Measurements from ENCODE around the gene MYOM3. TPM values are rescaled to one million over a fixed set of nuclear protein-coding genes. Genes with fewer than 3 reads are reported as not detected.

MYOM3 gene
- total RNA-seq, 1 experiment from 2014 or later = 14.2 TPM

DNA sequence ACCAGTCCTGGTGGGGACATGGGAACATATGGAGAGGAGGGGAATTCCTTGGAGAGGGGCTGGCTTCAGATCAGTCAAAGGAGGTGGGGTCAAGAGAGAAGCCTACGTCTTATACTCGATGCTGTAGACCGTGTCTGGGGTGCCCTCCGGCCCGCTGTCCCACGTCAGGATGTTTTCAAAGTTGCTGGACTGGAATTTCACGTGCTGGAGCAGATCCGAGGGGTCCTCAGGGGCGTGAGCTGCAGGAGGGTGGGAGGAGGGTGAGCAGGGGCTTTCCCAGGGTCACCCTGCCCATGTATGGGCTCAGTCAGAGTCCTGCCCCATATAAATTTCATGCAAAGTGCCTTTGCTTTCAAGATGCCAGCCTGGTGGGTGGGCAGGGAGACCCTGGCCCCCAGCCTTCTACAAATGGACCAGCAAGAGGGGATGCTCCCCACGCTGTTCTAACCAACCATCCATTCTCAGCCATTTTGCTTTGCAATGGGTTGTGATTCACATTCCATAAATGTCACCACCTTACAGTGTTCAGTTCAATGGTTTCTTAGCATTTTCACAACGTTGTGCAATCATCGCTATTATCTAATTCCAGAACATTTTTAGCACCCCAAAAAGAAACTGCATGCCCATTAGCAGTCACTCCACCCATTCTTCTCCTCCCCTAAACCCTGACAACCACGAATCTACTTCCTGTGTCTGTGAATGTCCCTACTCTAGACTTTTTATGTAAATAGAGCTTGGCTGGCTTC is 26.7 kb upstream of the MYOM3 start:
- no peak for DNase-seq (ENCODE audit: low spot score)

DNA sequence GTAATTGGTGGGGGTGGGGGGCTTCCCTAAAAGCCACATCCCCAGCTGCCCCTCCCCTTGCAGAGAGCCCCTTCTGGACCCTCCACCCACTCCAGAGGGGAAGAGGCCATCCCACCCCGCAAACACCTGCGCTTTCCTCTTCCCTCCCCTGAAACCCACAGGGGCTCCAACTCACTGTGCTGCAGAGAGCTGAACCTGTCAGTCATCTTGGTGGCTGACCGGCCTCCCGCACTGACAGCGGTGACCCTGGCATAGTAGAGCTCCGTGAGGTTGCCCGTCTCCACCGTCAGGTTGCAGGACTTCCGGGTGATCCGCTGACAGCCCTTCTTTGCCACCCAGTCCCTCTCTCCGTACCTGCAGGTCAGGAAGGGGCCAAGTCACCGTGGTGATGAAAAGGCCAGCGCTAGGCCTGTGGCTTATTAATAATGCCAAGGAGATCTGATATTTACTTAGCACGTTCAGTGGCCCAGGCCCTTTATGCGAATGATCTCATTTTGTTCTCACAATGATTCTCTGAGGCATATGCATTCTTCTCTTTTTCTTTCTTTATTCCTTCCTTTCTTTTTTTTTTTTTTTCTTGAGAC is 25.1 kb upstream of the MYOM3 start:
- no peak for DNase-seq (ENCODE audit: low spot score)

DNA sequence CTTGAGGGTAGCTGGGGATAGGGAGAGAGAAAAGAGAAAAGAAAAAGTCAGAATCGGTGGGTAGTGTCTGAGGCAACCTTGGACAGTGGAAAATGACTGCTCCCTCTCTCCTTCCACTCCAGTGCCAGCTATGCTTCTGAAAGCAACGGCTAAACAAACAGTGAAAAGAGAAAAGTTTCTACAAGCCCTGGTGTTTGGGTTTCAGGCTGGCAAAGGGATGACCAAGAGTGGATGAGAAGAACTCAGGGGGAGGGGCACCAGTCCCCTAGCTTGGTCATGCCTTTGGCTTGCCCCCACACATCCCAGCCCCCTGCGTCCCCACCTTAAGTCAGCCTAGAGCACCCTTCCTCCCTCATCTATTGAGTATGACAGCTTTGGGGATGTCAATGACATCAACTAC is 22.4 kb upstream of the MYOM3 start:
- no peak for DNase-seq (ENCODE audit: low spot score)

DNA sequence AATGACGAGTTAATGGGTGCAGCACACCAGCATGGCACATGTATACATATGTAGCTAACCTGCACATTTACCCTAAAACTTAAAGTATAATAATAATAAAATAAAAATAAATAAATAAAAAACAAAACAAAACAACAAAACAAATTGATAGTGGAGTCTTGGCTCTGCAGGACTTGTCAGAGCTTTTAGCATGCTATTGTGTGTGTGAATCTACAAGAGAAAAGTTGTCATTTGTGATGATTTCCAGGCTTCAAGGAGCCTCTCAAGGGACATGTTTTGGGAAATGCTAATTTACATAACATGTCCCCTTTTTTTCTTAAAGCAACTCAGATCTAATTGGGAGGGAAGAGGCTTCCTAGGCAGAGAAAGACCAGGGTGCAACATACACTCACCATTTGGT is 21.9 kb upstream of the MYOM3 start:
- DNase-seq (ENCODE audit: low spot score) = no peak

DNA sequence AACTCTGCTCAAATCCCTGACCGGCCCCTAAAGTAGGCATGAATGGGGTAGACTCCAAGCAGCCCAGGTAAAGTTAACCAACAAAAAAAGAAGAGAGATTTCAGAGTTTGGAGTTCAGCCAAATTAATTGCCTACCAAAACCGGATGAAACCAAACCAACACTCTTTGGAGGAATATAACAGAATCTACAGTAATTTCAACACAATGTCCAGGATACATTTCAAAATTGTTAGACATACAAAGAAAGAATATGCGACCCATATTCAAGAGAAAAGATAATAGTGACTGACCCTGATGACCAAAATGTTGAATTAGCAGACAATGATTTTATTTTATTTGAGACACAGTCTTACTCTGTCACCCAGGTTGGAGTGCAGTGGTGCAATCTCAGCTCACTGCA is 18.4 kb upstream of the MYOM3 start:
- DNase-seq (ENCODE audit: low spot score) = no peak

DNA sequence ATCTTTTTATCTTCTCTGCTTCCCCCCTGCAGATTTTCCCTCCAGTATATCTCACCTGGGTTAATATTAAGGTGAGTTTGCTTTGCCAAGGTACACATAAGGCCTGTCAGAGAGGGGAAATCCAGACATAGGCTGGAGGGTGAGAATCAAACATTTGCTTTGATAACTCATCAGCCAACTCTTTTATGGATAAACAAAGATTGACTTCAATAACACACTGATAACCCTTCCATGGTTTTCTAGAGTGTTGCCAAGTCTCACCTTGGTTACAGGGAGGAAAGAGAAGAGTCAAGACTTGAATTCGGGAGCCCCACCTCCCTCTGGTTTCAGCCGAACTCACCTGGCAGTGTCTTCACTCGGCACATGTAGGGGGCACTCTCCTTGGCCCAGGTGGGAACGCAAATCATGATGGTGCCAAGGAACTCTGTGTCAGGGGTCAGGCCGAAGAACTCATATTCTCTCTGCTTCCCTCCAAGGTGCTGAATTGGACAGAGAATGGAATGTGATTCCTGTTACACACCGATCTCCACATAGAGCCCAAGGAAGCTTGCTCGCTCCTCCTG is 15.9 kb upstream of the MYOM3 start:
- DNase-seq (ENCODE audit: low spot score) = no peak

DNA sequence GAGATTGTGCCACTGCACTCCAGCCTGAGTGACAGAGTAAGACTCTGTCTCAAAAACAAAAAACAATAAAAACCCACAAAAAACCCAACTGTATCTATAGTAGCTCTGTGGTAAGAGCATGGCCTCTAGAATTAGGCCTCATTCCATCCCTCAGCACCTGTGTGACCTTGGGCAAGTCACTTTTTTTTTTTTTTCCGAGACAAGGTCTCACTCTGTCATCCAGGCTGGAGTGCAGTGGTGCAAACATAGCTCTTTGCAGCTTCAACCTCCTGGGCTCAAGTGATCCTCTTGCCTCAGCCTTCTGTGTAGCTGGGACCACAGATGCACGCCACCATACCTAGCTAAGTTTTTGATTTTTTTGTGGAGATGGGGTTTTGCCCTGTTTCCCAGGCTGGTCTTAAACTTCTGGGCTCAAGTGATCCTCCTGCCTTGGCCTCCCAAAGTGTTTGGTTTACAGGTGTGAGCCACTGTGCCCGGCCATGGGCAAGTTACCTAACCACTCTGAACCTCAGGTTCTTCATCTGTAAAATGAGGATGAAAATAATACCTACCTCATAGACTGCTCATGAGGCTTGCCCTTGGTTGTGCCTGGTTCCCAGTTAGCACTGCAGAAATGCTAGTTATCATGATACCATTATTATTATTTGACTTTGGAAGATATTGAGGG is 15.3 kb upstream of the MYOM3 start:
- DNase-seq (ENCODE audit: low spot score) = no peak

DNA sequence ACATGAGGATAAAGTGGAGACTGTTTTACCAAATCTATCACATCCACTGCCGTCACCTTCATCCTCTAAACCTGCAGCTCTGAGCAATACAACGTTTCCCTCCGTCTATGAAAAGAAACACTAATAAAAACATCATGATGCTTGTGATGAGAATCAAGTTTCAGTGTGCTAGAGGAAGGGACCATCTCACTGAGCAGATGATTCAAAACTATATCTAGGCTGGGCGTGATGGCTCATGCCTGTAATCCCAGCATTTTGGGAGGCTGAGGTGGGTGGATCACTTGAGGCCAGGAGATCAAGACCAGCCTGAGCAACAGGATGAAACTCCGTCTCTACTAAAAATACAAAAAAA is 14.7 kb upstream of the MYOM3 start:
- no peak for DNase-seq (ENCODE audit: low spot score)

DNA sequence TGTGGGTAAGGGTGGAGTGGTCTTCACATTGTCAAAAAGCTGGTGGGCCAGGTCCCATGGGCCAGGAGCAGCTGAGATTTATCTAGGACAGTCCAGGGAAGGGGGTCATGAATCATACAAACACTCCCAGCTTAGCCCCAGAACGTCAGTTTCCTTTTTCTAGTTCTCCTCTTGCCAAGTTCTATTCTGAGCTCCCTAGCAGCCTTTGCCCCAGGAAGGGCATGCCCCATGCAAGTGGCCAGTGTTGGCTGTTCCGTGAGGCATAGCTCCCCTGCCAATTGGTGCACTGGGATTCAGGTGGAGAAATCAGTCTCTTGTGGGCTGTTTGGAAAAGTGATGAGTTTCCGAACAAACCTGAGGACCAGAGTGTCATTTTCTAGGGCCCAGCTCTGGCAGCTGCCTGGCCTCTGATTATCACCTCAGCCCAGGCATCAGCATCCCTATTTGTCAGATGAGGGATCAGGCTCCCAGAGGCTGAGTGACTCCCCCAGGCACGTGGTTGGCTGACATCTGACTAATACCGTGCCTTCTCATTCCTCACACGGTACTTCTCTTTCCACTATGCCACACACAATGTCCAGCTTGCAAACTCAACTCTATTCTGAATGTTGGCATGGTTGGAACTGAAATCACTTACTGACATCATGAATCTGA is 14.2 kb upstream of the MYOM3 start:
- peak; percentile 24 for DNase-seq (ENCODE audit: low spot score)

DNA sequence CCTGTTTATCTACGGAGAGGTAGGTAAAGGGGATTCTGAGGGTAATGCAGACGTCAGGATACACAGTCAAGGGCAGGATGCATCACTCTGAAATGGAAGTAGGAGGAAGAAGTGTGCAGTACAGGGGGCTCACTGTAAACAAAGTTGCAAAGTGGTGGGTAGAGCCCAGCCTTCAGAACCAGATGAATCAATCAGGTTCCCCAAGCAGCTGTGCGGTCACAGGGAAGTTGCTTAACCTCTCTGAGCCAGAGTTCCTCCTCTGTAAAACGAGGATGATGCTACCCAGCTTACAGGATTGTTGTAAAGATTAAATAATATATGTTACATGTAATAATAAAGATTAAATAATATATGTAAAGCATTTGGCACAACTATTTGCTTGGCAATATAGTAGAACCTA is 13.5 kb upstream of the MYOM3 start:
- no peak for DNase-seq (ENCODE audit: low spot score)

DNA sequence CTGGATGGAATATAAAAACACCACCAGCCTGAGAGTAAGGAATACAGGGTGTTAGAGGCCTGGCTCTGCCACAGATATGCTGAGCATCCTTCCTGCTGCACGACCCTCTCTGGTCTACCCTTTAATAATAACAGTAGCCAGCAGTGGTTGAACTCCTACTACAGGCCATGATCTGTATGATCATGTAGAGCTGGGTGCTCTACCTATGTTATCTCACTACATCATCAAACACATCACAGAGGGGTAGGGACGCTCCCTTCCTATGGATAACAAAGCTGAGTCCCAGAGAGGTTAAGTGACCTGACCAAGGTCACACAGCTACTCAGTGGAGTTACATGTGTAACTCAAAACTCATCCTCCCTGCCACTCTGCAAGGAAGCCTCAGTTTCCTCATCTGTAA is 13.0 kb upstream of the MYOM3 start:
- no peak for DNase-seq (ENCODE audit: low spot score)

DNA sequence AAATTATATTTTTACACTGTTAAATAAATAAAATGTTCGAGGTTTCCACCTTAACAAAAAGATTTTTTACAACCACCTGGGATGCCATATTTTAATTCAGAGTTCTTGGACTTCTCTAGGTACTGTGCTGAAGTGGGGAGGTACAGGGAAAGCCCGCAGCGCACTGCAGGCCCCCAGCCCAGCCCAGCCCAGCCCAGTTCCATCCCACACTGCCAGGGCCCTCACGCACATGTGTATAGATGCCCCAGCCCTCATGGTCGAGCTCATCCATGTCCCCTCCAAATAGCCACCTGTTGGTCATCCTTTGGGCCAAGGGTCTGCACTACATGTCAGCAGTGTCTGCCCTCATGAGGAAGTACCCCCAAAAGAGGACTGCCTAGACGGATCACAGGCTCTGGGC is 11.7 kb upstream of the MYOM3 start:
- no peak for DNase-seq (ENCODE audit: low spot score)

DNA sequence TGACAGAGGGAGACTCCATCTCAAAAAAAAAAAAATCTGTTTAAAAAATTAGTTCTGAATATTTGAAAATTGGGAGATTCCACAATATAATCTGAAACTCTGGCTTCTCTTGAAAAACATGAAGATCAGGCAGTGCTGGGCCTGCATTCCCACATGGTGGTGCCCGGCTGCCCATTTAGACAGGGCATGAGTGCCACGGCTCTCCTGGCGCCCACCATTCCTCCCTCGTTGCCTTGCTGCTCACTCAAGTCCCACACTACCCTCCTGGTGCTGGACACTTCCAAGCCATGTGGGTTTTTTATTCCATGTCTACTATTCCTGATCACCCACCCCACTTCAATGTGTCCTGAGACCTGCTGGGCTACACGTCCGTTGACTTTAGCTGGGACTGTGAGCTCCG is 10.8 kb upstream of the MYOM3 start:
- no peak for DNase-seq (ENCODE audit: low spot score)

DNA sequence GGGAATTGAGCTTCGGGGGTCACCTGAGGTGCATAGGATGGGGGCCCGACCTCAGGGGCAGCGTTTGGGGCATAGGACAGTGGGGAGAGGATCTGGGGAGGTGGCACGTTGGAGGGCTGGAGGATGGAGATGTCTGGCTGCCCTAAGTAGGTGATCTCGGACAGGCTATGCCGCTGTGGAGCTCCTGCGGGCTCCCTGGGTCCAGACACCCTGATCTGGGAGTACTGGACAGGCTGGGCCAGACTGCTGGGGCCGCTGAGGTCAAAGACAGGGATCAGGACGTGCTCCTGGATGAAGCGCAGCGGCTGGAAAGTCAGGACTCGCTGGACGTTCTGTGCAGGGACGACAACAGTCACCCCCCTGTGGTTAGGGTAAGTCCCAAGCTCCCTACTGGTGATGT is 9.5 kb upstream of the MYOM3 start:
- no peak for DNase-seq (ENCODE audit: low spot score)

DNA sequence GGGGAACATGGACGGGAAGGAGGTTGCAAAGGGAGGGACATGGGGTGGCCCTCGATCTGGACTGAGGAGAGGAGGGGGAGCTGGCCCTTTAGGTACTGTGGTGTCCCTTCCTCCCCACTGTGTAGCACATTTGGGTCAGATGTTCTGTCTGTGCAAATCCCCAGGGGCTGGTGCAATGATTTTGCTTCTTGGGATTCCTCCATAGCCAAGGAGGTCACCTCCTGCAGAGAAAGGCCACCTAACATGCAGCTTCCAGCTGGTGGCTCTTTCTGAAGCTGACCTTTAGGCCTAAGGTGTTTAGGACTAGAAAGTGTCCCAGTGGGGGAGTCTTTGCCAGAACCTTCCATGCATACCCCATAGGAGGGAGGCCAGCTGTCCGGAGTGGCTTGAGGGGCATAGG is 9.0 kb upstream of the MYOM3 start:
- no peak for DNase-seq (ENCODE audit: low spot score)

DNA sequence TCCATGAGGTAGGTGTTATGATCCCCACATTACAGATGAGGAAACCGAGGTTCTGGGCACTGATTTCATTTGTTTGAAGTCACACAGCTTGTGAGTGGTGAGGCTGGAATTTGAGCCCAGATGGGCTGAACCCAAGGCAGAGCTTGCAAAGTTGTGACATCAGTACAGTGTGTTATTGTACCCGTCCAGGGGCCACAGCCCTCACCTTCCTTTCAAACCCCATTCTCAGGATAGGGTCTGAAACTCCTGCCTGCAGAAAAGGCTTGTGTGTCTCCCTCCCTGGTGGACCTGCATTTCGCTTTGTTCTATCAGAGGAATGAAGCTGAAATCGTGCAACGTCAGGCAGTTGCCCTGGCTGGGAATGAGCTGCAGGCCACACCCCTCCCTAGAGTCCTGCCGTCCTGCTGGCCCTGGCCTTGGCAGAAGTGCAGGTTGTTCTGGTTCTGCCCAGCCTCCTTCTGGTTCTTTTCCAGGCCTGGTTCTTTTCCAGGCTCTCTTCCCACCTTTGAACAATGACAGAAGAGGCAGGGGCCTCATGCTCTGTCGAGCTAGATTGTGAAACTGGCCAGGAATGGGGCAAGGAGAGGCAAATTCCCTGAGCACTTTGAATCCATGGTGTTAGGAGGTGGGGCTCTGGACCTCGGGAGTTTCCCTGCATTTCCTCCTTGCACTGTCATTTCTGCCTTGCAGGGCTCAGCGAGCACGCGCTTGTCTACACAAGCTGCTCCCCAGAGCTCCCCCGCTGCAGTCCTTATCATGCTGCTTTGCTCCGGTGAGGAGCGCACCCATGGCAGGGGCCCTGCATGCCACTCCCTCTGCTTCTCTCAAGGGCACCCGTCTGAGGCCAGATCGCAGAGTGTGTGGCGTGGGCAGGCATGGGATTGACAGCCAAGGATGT is 8.2 kb upstream of the MYOM3 start:
- peak; percentile 23 for DNase-seq (ENCODE audit: low spot score)

DNA sequence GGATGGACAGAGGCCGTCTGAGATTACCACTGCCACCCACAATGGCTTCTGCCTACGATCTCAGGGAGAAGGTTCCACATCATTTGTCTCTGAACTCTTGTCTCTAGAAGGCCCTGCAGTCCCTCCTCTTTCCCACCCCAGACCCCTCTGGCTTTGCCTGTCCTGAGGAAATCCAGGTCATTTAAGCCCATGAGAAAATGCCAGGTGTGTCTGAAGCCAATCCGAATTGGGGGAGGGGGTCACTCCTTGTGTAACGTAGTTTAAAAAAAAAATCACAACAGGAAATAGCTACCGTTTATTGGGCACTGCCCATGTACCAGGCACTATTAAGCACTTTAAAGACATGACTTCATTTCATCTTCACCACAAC is 7.5 kb upstream of the MYOM3 start:
- no peak for DNase-seq (ENCODE audit: low spot score)

DNA sequence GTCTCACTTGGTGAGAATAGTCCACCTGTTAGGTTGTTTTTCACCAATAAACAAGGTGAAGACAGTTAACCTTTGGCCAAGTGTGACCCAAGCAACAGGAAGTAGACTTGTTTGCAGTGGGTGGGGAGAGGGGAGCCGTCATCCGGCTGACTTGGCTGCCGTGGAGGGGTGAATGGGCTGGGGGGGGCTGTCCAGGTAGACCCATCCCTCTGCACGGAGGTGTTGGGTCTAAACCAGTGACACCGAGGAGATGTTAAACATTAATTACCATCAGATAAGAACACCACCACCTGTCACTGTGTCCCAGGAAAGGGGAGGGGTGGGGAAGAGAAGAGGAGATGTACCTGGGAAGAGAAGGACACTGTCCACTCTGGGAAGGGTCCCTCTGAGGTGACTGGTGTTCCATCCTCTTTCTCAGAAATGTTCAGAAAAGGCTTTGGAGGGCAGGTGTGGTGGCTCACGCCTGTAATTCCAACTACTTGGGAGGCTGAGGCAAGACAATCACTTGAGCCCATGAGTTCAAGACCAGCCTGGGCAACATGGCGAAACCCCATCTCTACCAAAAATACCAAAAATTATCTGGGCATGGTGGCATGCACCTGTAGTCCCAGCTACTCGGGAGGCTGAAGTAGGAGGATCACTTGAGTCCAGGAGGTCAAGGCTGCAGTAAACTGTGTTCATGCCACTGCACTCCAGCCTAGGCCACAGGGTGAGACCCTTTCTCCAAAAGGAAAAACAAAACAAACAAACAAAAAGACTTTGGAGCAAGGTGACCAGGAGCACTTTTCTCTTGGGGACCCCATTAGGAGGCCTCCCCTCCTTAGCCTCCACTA is 6.7 kb upstream of the MYOM3 start:
- DNase-seq (ENCODE audit: low spot score) = no peak

DNA sequence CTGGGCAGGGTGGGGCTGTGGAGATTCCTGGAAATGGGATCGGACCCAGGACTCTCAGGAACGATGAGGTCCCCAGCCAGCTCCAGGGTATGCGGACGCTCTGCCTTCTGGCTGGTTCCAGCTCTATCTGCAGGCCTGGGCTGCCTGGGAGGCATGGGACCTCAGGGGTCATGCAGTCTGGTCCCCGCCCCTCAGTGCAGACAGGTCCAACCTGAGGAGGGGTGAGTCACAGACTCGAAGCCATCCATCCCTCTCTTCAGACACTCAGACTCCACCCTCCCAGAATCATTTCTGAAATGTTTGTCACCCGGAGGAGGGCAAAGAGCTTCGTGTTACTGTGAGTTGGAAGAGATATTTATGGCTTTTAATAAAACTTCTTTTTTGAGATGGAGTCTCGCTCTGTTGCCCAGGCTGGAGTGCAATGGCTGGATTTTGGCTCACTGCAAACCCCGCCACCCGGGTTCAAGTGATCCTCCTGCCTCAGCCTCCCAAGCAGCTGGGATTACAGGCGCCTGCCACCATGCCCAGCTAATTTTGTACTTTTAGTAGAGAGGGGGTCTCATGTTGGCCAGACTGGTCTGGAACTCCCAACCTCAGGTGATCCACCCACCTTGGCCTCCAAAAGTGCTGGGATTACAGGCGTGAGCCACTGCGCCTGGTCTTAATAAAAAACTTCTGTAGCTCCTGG is 5.9 kb upstream of the MYOM3 start:
- DNase-seq (ENCODE audit: low spot score) = peak; percentile 69

DNA sequence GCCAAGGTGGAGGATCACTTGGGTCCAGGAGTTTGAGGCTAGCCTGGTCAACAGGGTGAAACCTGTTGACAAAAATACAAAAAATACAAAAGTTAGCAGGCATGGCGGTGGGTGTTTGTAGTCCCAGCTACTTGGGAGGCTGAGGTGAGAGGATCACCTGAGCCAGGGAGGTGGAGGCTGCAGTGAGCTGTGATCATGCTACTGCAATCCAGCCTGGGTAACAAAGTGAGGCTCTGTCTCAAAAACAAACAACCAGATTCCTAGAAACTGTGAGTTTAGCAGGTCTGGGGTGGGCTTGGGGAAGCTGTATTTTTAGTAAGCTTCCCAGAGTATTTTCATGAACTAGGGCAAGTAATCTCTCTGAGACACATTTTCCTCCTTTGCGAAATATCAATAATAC is 5.2 kb upstream of the MYOM3 start:
- DNase-seq (ENCODE audit: low spot score) = no peak
